B cell (primary cell): ENCODE measurements around the gene TET1. TPM values are rescaled to one million over a fixed set of nuclear protein-coding genes. Genes with fewer than 3 reads are reported as not detected.
"Not testable (repeated sequence)": the region's sequence is repeated elsewhere in the genome, so short reads cannot be mapped to it uniquely, and the experiment has no call there.

Experiments used
- ATAC-seq: fragments of 200-7000 bp; cut with Tn5 transposase; one replicate; pipeline ENCODE4 v1.10.0; 2021; ENCODE audit warnings: low read depth, mild to moderate bottlenecking, moderate number of reproducible peaks, moderate library complexity
- CTCF ChIA-PET: fragments of 350-600 bp; sonication (Branson Sonifier 250); formaldehyde crosslinking; loops from one replicate; lab custom pipeline; 2021; ENCODE audit warnings: antibody characterized with exemption, inconsistent platforms; lab: Charles Lee
- POLR2A ChIA-PET: fragments of 350-600 bp; sonication (Branson Sonifier 250); formaldehyde crosslinking; loops from one replicate; lab custom pipeline; 2021; ENCODE audit warnings: antibody characterized with exemption; lab: Charles Lee
- DNase-seq: peaks from one replicate; pipeline ENCODE4 v3.0.0; 2013
- H2AFZ ChIP-seq: 2 replicates; pipeline ENCODE4 v1.6.1; 2012; ENCODE audit warnings: mild to moderate bottlenecking, low read depth, low read length; ENCODE audit not compliant: insufficient read depth, poor library complexity, severe bottlenecking
- H3K27ac ChIP-seq, 2 donors: 1 replicate in 1 of 2; 2 replicates in 1 of 2; pipeline ENCODE4 v1.5.1; 2012 to 2013; ENCODE audit warnings: low read length in 2 of 2, mild to moderate bottlenecking in 2 of 2, moderate library complexity in 1 of 2
- H3K27me3 ChIP-seq, 4 experiments: fragments of 200-600 bp in 1 of 4; sonication (generic) in 1 of 4; replicated peaks in 1 of 4; 1 replicate in 2 of 4; 2 replicates in 2 of 4; pipeline versions ENCODE4 v1.6.1 to v1.7.0; 2013 to 2016; ENCODE audit warnings: low read length in 3 of 4, mild to moderate bottlenecking in 2 of 4, mixed read lengths in 1 of 4, moderate library complexity in 1 of 4; ENCODE audit not compliant: insufficient read depth in 4 of 4, control insufficient read depth in 3 of 4; ENCODE audit errors: control extremely low read depth in 1 of 4
- H3K36me3 ChIP-seq, 2 experiments: replicated peaks in 1 of 2; 1 replicate in 1 of 2; 2 replicates in 1 of 2; pipeline versions ENCODE4 v1.6.1 to v1.7.1; 2013; ENCODE audit warnings: low read length in 1 of 2; ENCODE audit not compliant: insufficient read depth in 2 of 2, control insufficient read depth in 1 of 2; ENCODE audit errors: control extremely low read depth in 1 of 2, extremely low read depth in 1 of 2
- H3K4me1 ChIP-seq, 2 donors: fragments of 200-600 bp in 1 of 2; sonication (generic) in 1 of 2; 1 replicate in 1 of 2; 2 replicates in 1 of 2; pipeline versions ENCODE4 v1.5.1 to v1.6.1; 2013 to 2017; ENCODE audit warnings: low read length in 2 of 2; ENCODE audit not compliant: control insufficient read depth in 2 of 2, insufficient read depth in 2 of 2
- H3K4me2 ChIP-seq: replicated peaks from 2 replicates; pipeline ENCODE3; 2012; ENCODE audit warnings: mild to moderate bottlenecking, low read depth, low read length; ENCODE audit not compliant: poor library complexity, severe bottlenecking
- H3K4me3 ChIP-seq, 5 experiments: fragments of 200-600 bp in 1 of 5; sonication (generic) in 1 of 5; 1 replicate in 3 of 5; 2 replicates in 2 of 5; pipeline versions ENCODE4 v1.5.1 to v1.7.0; 2011 to 2016; ENCODE audit warnings: low read length in 4 of 5, mild to moderate bottlenecking in 4 of 5, low read depth in 2 of 5, control low read depth in 1 of 5, moderate library complexity in 1 of 5; ENCODE audit not compliant: insufficient read depth in 1 of 5; ENCODE audit errors: control extremely low read depth in 1 of 5, extremely low read depth in 1 of 5
- H3K79me2 ChIP-seq: fragments of 200-600 bp; sonication (generic); one replicate; pipeline ENCODE4 v1.6.0; 2016; ENCODE audit warnings: low read length; ENCODE audit not compliant: control insufficient read depth, insufficient read depth
- H3K9ac ChIP-seq: fragments of 200-600 bp; sonication (generic); 2 replicates; pipeline ENCODE4 v1.6.1; 2017; ENCODE audit warnings: mild to moderate bottlenecking, low read length, moderate library complexity
- H3K9me3 ChIP-seq, 3 donors: one replicate each; pipeline versions ENCODE4 v1.6.1 to v1.7.1; 2013; ENCODE audit warnings: low read length in 2 of 3; ENCODE audit not compliant: control insufficient read depth in 2 of 3, insufficient read depth in 1 of 3; ENCODE audit errors: control extremely low read depth in 1 of 3
- H4K20me1 ChIP-seq: 2 replicates; pipeline ENCODE4 v1.6.0; 2012; ENCODE audit warnings: mild to moderate bottlenecking, low read length; ENCODE audit not compliant: insufficient read depth, control insufficient read depth, poor library complexity, severe bottlenecking
- H3K27ac Mint-ChIP-seq: one replicate; pipeline ENCODE4 v1.8.0; 2021; ENCODE audit warnings: mixed read lengths
- H3K27me3 Mint-ChIP-seq: one replicate; pipeline ENCODE4 v1.8.0; 2021; ENCODE audit warnings: mixed read lengths
- H3K4me1 Mint-ChIP-seq: one replicate; pipeline ENCODE4 v1.8.0; 2021; ENCODE audit warnings: mixed read lengths
- H3K4me3 Mint-ChIP-seq: one replicate; pipeline ENCODE4 v1.8.0; 2021; ENCODE audit warnings: mixed read lengths
- H3K9me3 Mint-ChIP-seq: one replicate; pipeline ENCODE4 v1.8.0; 2022; ENCODE audit warnings: mixed read lengths; ENCODE audit not compliant: insufficient read depth
- CTCF ChIP-seq: fragments of 200-600 bp; IDR thresholded peaks from one replicate; pipeline ENCODE4 v1.8.0; 2022; ENCODE audit warnings: antibody characterized with exemption, mild to moderate bottlenecking
- EZH2 ChIP-seq: IDR thresholded peaks from 2 replicates; pipeline ENCODE4 v1.6.1; 2012; ENCODE audit warnings: borderline replicate concordance, low read depth, mild to moderate bottlenecking, moderate library complexity, low read length; ENCODE audit not compliant: insufficient read depth, poor library complexity, severe bottlenecking
- WGBS: methylation state at CpG from one replicate; pipeline ENCODE4 v1.1.5; 2013; ENCODE audit warnings: missing lambda C conversion rate; ENCODE audit not compliant: insufficient coverage; 5-methylcytosine and 5-hydroxymethylcytosine counted together
- intact Hi-C: fragments of 100-400 bp; cut with micrococcal nuclease; formaldehyde crosslinking; loops from one replicate; pipeline ENCODE4 v1.10.0; 2022
- polyA plus RNA-seq: library from polyadenylated mRNA; depleted of rRNA; stranded (reverse); fragments of >200 nt; gene quantifications from 2 replicates; pipeline ENCODE4 v1.2.3, GENCODE V29; 2012
- total RNA-seq, 2 donors: library from RNA; stranded (reverse); fragments of 120-200 nt in 1 of 2; gene quantifications; 1 replicate in 1 of 2; 2 replicates in 1 of 2; pipeline versions ENCODE4 v1.2.3 to v1.2.4, GENCODE V29; 2013 to 2022

TET1 gene
- total and polyA plus RNA-seq, 2 donors (not counting 1 experiment from before 2014, with no cell fraction given) = 0.30 to 1.4 TPM

DNA sequence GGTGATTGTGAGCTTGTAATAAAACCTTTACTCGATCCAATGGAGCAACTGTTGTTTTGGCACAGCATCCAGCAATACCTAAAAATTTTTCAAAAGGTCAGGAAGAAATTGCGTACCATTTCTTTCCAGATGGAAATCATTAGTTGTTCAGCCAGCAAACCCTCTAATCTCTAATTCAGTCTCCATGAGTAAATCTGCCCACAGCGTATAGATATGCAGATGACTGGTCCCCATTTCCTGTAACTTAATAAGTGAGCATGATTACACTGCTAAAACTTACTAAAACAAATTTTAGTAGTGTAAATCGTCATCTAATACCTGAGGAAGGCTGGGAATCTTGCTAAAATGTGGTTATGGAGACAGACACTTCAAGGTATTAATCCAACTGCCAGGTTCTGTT is 43.4 kb upstream of the TET1 start:
- H3K36me3 ChIP-seq = peaks cover 1 to 5% of the 10 kb centered on the region in 2 experiments
- ATAC-seq (no peak), DNase-seq (no peak)
- intact Hi-C loops = no loop called here
- Mint-ChIP-seq H3K27me3 (no peaks in the 10 kb centered on the region), H3K27ac (no peak overlapping the region), H3K4me3 (no peak overlapping the region), H3K4me1 (no peaks in the 10 kb centered on the region), H3K9me3 (no peaks in the 10 kb centered on the region)
- H3K4me2 ChIP-seq = no peak overlapping the region
- ChIA-PET POLR2A (no interaction called here), CTCF (no interaction called here)
- H3K9me3 ChIP-seq = no peaks in the 10 kb centered on the region
- H3K4me1 ChIP-seq = no peaks in the 10 kb centered on the region
- H3K79me2 ChIP-seq = peaks cover 9% of the 10 kb centered on the region
- H2AFZ ChIP-seq = no peak overlapping the region
- no peak overlapping the region for H3K9ac ChIP-seq
- H3K27ac ChIP-seq = no peak overlapping the region
- WGBS = 100% methylated on average over 1 of the region's 4 CpGs
- H3K4me3 ChIP-seq = no peak overlapping the region
- no peaks in the 10 kb centered on the region for H3K27me3 ChIP-seq
- H4K20me1 ChIP-seq = no peaks in the 10 kb centered on the region
- TF ChIP-seq CTCF (no peak), EZH2 (no peak)

GRCh38 chr10:68517188-68517587 is 42.9 kb upstream of the TET1 start:
- H3K9ac ChIP-seq = no peak overlapping the region
- TF ChIP-seq EZH2 (no peak), CTCF (no peak)
- no peak overlapping the region for H3K27ac Mint-ChIP-seq
- H3K79me2 ChIP-seq = peaks cover 13% of the 10 kb centered on the region
- no peaks in the 10 kb centered on the region for H3K9me3 Mint-ChIP-seq
- H4K20me1 ChIP-seq = no peaks in the 10 kb centered on the region
- no peak overlapping the region for H3K4me2 ChIP-seq
- H3K27ac ChIP-seq = no peak overlapping the region
- H3K4me3 ChIP-seq = no peak overlapping the region
- ATAC-seq (no peak), DNase-seq (no peak)
- ChIA-PET CTCF (no interaction called here), POLR2A (no interaction called here)
- WGBS = 100% methylated on average over 2 of the region's 5 CpGs
- H3K4me1 Mint-ChIP-seq = no peaks in the 10 kb centered on the region
- intact Hi-C loops = no loop called here
- H3K27me3 Mint-ChIP-seq = no peaks in the 10 kb centered on the region
- H3K36me3 ChIP-seq = peaks cover 1 to 7% of the 10 kb centered on the region in 2 experiments
- no peak overlapping the region for H2AFZ ChIP-seq
- no peak overlapping the region for H3K4me3 Mint-ChIP-seq
- no peaks in the 10 kb centered on the region for H3K27me3 ChIP-seq
- no peaks in the 10 kb centered on the region for H3K9me3 ChIP-seq
- no peaks in the 10 kb centered on the region for H3K4me1 ChIP-seq

DNA sequence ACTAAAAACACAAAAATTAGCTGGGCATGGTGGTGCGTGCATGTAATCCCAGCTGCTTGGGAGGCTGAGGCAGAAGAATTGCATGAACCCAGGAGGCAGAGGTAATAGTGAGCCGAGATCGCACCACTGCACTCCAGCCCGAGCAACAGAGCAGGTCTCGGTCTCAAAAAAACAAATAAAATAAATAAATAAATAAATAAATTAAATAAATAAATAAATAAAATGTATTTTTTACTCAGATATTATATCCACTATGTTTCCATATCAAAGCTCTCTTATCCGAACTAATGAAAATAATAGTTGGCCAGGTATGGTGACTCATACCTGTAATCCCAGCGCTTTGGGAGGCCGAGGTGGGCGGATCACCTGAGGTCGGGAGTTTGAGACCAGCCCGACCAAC is 41.5 kb upstream of the TET1 start:
- H3K4me1 ChIP-seq, H3K4me3 ChIP-seq, H3K4me2 ChIP-seq, H3K9me3 ChIP-seq, CTCF ChIA-PET, H3K27ac ChIP-seq, intact Hi-C loops, H3K27ac Mint-ChIP-seq, H3K27me3 Mint-ChIP-seq, H3K9ac ChIP-seq, H2AFZ ChIP-seq, ATAC-seq, H4K20me1 ChIP-seq, H3K36me3 ChIP-seq, DNase-seq, H3K27me3 ChIP-seq, H3K9me3 Mint-ChIP-seq, H3K4me3 Mint-ChIP-seq, H3K4me1 Mint-ChIP-seq: not testable (repeated sequence)
- H3K79me2 ChIP-seq = peaks cover 21% of the 10 kb centered on the region
- POLR2A ChIA-PET = interaction anchor here (0.6 kb wide), 1 partner anchor 655 kb away, joined by 3 read pairs; no protein-coding TSS in a partner anchor
- 80% methylated on average over 1 of the region's 11 CpGs for WGBS
